Measurements from ENCODE around the gene PANK2. TPM values are rescaled to one million over a fixed set of nuclear protein-coding genes. Genes with fewer than 3 reads are reported as not detected.

Gene PANK2
- polyA plus RNA-seq, 1 donor (not counting 4 experiments of a cell fraction or from before 2014, with no cell fraction given), result 23.6 TPM

- no peaks in the 10 kb centered on the region for H4K20me1 ChIP-seq (ENCODE audit: control insufficient read depth, extremely low read depth, insufficient read depth, low read length)
- TF ChIP-seq CTCF (optimal IDR thresholded peaks at IDR 0.05 in 1 of 3, IDR thresholded peaks at IDR 0.05 in 1 of 3, conservative IDR thresholded peaks at IDR 0.05 in 1 of 3; ENCODE audit: extremely low read depth in 1 of 3, insufficient read depth in 2 of 3, low read length in 3 of 3), result no peak
- no peak for TF ChIP-seq EZH2 (IDR thresholded peaks at IDR 0.05; ENCODE audit: low read length)
- FAIRE-seq, result no peak
- no peak overlapping the region for H3K4me2 ChIP-seq (ENCODE audit: control insufficient read depth, extremely low read depth, insufficient read depth, low read depth, low read length)
- H3K9ac ChIP-seq (ENCODE audit: control insufficient read depth, extremely low read depth, insufficient read depth, low read length), result no peak overlapping the region
- H3K9me1 ChIP-seq (ENCODE audit: control insufficient read depth, extremely low read depth, insufficient read depth, low read length), result no peaks in the 10 kb centered on the region
- no peaks in the 10 kb centered on the region for H3K4me1 ChIP-seq (ENCODE audit: control insufficient read depth, extremely low read depth, insufficient read depth, low read length)
- H3K36me3 ChIP-seq (ENCODE audit: control insufficient read depth in 2 of 2, extremely low read depth in 1 of 2, insufficient read depth in 2 of 2, low read length in 2 of 2), result no peaks in the 10 kb centered on the region
- H2AFZ ChIP-seq (ENCODE audit: control insufficient read depth, low read length), result no peak overlapping the region
- H3K27ac ChIP-seq (ENCODE audit: control insufficient read depth, insufficient read depth, low read length), result no peak overlapping the region
- dilution Hi-C loops (cut with MboI; ENCODE audit: extremely low pct_ligation_motif_present, low sequenced_read_pairs), result no loop called here
- no peaks in the 10 kb centered on the region for H3K9me3 ChIP-seq (ENCODE audit: control insufficient read depth, low read depth, low read length)
- no peak for DNase-seq (ENCODE audit: low read depth, low spot score)
- H3K27me3 ChIP-seq (ENCODE audit: control insufficient read depth, extremely low read depth, insufficient read depth, low read length), result no peaks in the 10 kb centered on the region
- no peaks in the 10 kb centered on the region for H3K79me2 ChIP-seq (ENCODE audit: control insufficient read depth, insufficient read depth, low read length)
- H3K4me3 ChIP-seq (ENCODE audit: control insufficient read depth in 2 of 3, extremely low read depth in 1 of 3, insufficient read depth in 2 of 3, low read depth in 1 of 3, low read length in 3 of 3), result no peak overlapping the region
Measured at GRCh38 chr20:3973705-3974104, 84.5 kb downstream of the PANK2 start.

- H3K27me3 ChIP-seq (ENCODE audit: control insufficient read depth, extremely low read depth, insufficient read depth, low read length), result no peaks in the 10 kb centered on the region
- H4K20me1 ChIP-seq (ENCODE audit: control insufficient read depth, extremely low read depth, insufficient read depth, low read length), result no peaks in the 10 kb centered on the region
- no peaks in the 10 kb centered on the region for H3K9me1 ChIP-seq (ENCODE audit: control insufficient read depth, extremely low read depth, insufficient read depth, low read length)
- no peaks in the 10 kb centered on the region for H3K9me3 ChIP-seq (ENCODE audit: control insufficient read depth, low read depth, low read length)
- DNase-seq (ENCODE audit: low read depth, low spot score) (no peak), FAIRE-seq (no peak)
- H3K27ac ChIP-seq (ENCODE audit: control insufficient read depth, insufficient read depth, low read length), result no peak overlapping the region
- H3K4me2 ChIP-seq (ENCODE audit: control insufficient read depth, extremely low read depth, insufficient read depth, low read depth, low read length), result no peak overlapping the region
- no peaks in the 10 kb centered on the region for H3K36me3 ChIP-seq (ENCODE audit: control insufficient read depth in 2 of 2, extremely low read depth in 1 of 2, insufficient read depth in 2 of 2, low read length in 2 of 2)
- H3K4me3 ChIP-seq (ENCODE audit: control insufficient read depth in 2 of 3, extremely low read depth in 1 of 3, insufficient read depth in 2 of 3, low read depth in 1 of 3, low read length in 3 of 3), result no peak overlapping the region
- TF ChIP-seq EZH2 (IDR thresholded peaks at IDR 0.05; ENCODE audit: low read length) (no peak), CTCF (optimal IDR thresholded peaks at IDR 0.05 in 1 of 3, IDR thresholded peaks at IDR 0.05 in 1 of 3, conservative IDR thresholded peaks at IDR 0.05 in 1 of 3; ENCODE audit: extremely low read depth in 1 of 3, insufficient read depth in 2 of 3, low read length in 3 of 3) (no peak)
- peaks cover 9% of the 10 kb centered on the region for H3K4me1 ChIP-seq (ENCODE audit: control insufficient read depth, extremely low read depth, insufficient read depth, low read length)
- no peaks in the 10 kb centered on the region for H3K79me2 ChIP-seq (ENCODE audit: control insufficient read depth, insufficient read depth, low read length)
- H3K9ac ChIP-seq (ENCODE audit: control insufficient read depth, extremely low read depth, insufficient read depth, low read length), result no peak overlapping the region
- dilution Hi-C loops (cut with MboI; ENCODE audit: extremely low pct_ligation_motif_present, low sequenced_read_pairs), result no loop called here
- no peak overlapping the region for H2AFZ ChIP-seq (ENCODE audit: control insufficient read depth, low read length)
Measured at GRCh38 chr20:3976511-3976910, 87.3 kb downstream of the PANK2 start.

Small RNA genes within 50 kb of the gene (small RNA-seq; reads per million reads assigned to genes)
- gene MIR103A2 (ENCODE audit: insufficient read length in 3 of 3, low read depth in 3 of 3, low replicate concordance in 1 of 3), result 5.0 to 423 (median 165) reads per million in 3 experiments

Other genes starting within 250 kb of the PANK2 start
- not detected in 3 replicates for gene GFRA4, start 226.0 kb upstream of the PANK2 start, polyA plus RNA-seq
- gene ADAM33, start 207.4 kb upstream of the PANK2 start, polyA plus RNA-seq, result not detected in 3 replicates
- not detected in 3 replicates for gene SIGLEC1, start 176.8 kb upstream of the PANK2 start, polyA plus RNA-seq
- gene HSPA12B, start 156.7 kb upstream of the PANK2 start, polyA plus RNA-seq, result not detected in 3 replicates
- 25.8 to 44.3 TPM (median 28.2 TPM) in 3 replicates for gene ADISSP, start 121.6 kb upstream of the PANK2 start, polyA plus RNA-seq
- gene SPEF1, start 107.9 kb upstream of the PANK2 start, polyA plus RNA-seq, result 0.06 to 0.09 TPM (median 0.07 TPM) in 3 replicates
- 18.1 to 22.3 TPM (median 22.0 TPM) in 3 replicates for gene CENPB, start 102.6 kb upstream of the PANK2 start, polyA plus RNA-seq
- 15.0 to 41.5 TPM (median 23.5 TPM) in 3 replicates for gene CDC25B, start 93.1 kb upstream of the PANK2 start, polyA plus RNA-seq
- gene AP5S1, start 68.8 kb upstream of the PANK2 start, polyA plus RNA-seq, result 4.3 to 9.0 TPM (median 5.2 TPM) in 3 replicates
- 15.1 to 17.2 TPM (median 17.1 TPM) in 3 replicates for gene MAVS, start 42.6 kb upstream of the PANK2 start, polyA plus RNA-seq
- gene RNF24, start 126.2 kb downstream of the PANK2 start, polyA plus RNA-seq, result 3.9 to 7.8 TPM (median 5.5 TPM) in 3 replicates

All from keratinocyte (primary cell).